T follicular helper cell (primary cell): ENCODE results near the gene E2F8.

ENCODE experiments used
- DNase-seq: peaks from one replicate; pipeline ENCODE4 v3.0.0-alpha.2; 2020; ENCODE audit warnings: low read depth

The E2F8 gene

DNA sequence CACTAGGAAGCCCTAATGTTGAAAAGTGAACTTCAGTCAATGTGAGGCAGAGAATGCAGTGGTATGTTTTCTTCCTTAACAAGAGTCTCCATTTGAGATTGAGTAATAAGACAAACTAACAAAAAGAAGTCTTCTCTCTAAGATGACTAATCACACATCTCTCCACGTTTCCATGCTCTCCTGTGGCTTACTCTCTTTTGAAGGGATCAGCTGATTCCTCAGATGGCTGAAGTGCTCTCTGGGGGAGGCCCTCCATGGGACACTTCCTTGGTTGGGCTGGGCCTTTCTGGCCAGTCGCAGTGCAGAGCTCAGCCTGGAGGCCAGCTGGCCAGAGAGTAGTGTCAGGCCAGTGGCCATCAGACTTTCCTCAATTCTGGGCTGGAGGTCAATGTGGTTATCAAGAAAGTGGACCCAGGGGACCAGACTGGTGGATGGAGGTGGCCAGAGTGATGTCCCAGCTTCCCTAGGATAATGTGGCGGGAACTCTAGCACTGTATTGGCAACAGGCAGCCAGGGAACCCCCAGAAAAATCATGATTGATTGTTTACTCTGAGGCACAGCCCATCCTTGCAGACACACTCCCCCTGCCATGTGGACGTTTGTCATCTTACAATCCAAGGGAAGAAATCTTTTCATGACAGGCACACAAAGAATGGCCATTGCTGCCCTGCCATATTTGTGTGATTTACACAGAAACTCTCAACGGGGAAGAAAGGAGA lies 53.5 kb downstream of the E2F8 start:
- DNase-seq: no peak

DNA sequence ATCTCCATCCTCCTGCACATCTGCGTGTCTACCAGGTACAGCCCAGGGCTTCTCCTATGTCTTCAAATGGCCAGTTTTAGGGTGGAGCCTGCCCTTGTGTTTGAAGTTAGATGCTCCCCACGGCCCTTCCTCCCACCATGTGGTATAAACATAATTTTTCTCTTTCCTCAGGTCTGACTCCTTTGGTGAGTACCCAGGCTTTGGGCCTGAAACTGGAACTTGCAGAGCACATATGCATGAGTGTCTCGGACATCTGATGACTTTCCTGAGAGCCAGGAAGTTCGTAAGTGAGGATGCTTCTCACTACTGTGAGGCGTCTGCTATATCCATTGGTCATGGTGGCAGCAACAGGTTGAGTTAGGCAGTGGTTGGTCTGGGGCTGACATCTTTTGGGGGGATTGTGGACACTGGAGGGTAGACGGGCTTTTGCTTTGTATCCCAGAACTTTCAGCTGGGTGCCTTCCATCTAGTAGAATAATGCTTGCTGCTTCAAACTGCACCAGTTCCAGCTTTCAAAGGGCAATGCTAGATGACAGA lies 55.2 kb downstream of the E2F8 start:
- no peak for DNase-seq

DNA sequence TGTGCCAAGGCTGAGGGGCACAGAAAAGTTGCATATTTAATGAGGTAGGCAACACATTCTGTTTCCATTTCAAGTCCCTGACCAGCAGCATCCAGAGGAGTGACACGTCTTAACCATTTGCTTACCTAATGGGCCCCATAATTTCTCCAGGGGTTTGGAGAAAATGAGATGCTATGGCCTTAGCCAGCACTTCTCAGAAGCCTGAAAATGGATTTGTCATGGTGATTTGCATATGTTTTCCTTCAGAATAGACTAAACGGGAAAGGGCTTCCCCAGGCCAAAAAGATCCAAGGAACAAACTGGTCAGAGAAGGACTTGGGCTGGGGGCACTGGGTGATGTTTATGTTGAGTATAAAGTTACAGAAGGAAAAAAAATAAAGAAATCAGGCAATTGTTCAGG lies 55.7 kb downstream of the E2F8 start:
- no peak for DNase-seq

DNA sequence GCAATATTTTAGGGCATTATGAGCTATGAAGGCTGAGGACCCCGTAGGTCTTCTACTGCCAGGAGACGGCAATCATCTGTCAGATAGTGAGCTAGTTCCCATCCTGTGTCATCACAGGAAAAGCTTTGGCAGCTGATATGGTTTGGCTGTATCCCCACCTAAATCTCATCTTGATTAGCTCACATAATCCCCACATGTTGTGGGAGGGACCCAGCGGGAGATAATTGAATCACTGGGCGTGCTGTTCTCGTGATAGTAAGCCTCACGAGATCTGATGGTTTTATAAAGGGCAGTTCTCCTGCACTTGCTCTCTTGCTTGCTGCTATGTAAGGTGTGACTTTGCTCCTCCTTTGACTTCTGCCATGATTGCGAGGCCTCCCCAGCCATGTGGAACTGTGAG lies 57.1 kb downstream of the E2F8 start:
- no peak for DNase-seq

DNA sequence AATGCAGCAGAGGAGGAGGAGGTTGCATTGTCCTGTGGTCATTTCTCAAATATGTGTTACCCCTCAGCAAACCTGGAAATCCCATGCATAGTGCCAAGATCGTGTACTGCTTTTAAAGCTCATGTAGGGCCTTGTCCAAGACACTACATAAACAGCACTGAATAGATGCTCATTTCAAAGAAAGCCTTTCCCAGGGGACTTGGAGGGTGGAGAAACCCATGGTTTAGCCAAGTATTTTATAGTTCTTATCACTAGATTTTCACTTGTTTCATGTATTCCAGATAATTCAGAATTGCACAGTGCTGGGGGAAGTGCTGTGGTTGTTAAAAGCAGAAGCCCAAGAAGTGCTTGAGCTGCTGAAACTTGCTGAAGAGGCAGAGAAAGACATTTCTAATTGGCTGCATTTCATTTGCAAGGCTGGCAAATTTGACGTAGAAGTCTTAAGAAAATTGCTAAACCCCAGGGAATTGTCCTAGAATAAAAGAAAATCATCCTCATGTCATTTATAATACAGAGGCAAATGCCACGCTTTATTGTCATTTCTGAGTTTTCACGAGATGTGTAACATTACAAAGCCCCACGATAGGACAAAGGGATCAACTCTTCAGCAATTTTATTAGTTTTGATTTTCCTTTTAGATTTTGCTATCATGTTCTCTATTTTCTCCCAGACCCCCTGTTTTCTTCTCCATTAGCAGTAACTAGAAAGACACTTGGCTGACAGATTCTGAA lies 59.0 kb downstream of the E2F8 start:
- no peak for DNase-seq

DNA sequence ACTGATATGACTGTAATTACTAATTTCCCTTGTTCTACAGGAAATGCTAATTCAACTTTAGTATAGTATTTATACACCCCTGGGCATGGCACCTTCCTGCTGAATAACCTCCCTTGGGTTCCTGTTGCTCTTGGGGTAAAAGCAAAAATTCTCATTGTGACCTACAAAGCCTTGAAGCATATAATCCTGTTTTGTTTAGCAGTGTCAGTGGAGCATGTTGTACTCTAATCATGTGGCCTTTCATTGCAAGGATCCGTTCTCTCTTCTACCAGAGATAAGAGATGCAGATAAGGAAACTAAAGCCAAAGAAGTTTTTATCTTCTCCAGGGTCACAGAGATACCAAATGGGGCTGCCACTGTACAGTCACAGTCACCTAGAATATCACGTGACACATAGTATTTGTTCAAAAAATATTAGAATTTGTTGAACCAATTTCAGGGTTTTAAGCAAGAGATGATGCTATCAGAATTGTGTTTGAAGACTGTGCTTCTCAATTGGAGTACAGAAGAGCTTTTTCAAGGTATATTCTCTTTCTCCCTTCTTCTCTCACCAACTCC lies 64.0 kb downstream of the E2F8 start:
- no peak for DNase-seq
